Osteocyte (in vitro differentiated cells): ENCODE results near the gene FRMPD2. TPM values are rescaled to one million over a fixed set of nuclear protein-coding genes. Genes with fewer than 3 reads are reported as not detected.
A peak's percentile ranks its signal among the peaks of the same experiment; 100 is the strongest.

Experiments
- DNase-seq: peaks from one replicate; pipeline ENCODE4 v3.0.0; 2021; ENCODE audit warnings: mixed read lengths; ENCODE audit not compliant: unreplicated experiment; ENCODE audit errors: extremely low spot score
- H3K27ac Mint-ChIP-seq: one replicate; pipeline ENCODE4 v1.8.0; 2021; ENCODE audit warnings: mild to moderate bottlenecking, mixed read lengths; ENCODE audit not compliant: unreplicated experiment
- H3K27me3 Mint-ChIP-seq: one replicate; pipeline ENCODE4 v1.8.0; 2021; ENCODE audit warnings: mixed read lengths; ENCODE audit not compliant: unreplicated experiment
- H3K36me3 Mint-ChIP-seq: one replicate; pipeline ENCODE4 v1.8.0; 2021; ENCODE audit warnings: mixed read lengths; ENCODE audit not compliant: unreplicated experiment
- H3K4me1 Mint-ChIP-seq: one replicate; pipeline ENCODE4 v1.8.0; 2021; ENCODE audit warnings: mixed read lengths; ENCODE audit not compliant: unreplicated experiment
- H3K4me3 Mint-ChIP-seq: one replicate; pipeline ENCODE4 v1.8.0; 2021; ENCODE audit warnings: mild to moderate bottlenecking, moderate library complexity, mixed read lengths; ENCODE audit not compliant: unreplicated experiment
- H3K9me3 Mint-ChIP-seq: one replicate; pipeline ENCODE4 v1.8.0; 2021; ENCODE audit warnings: mixed read lengths; ENCODE audit not compliant: unreplicated experiment
- total RNA-seq: library from RNA; stranded (reverse); gene quantifications from 2 replicates; pipeline ENCODE4 v1.2.1, GENCODE V29; 2021
- TF ChIP-seq, protein P1 (sequence below): fragments of 200-600 bp; sonication (generic); IDR thresholded peaks from 2 replicates; pipeline ENCODE4 v1.5.0; 2021; ENCODE audit warnings: antibody characterized with exemption, mild to moderate bottlenecking, moderate library complexity

FRMPD2 gene
- total RNA-seq, 1 donor from 2014 or later = not detected

GRCh38 chr10:48210966-48211365 lies 63.5 kb downstream of the FRMPD2 start:
- H3K4me1 Mint-ChIP-seq = no peaks in the 10 kb centered on the region
- peaks cover 47% of the 10 kb centered on the region for H3K27me3 Mint-ChIP-seq
- H3K36me3 Mint-ChIP-seq = no peaks in the 10 kb centered on the region
- TF ChIP-seq, protein P1, sequence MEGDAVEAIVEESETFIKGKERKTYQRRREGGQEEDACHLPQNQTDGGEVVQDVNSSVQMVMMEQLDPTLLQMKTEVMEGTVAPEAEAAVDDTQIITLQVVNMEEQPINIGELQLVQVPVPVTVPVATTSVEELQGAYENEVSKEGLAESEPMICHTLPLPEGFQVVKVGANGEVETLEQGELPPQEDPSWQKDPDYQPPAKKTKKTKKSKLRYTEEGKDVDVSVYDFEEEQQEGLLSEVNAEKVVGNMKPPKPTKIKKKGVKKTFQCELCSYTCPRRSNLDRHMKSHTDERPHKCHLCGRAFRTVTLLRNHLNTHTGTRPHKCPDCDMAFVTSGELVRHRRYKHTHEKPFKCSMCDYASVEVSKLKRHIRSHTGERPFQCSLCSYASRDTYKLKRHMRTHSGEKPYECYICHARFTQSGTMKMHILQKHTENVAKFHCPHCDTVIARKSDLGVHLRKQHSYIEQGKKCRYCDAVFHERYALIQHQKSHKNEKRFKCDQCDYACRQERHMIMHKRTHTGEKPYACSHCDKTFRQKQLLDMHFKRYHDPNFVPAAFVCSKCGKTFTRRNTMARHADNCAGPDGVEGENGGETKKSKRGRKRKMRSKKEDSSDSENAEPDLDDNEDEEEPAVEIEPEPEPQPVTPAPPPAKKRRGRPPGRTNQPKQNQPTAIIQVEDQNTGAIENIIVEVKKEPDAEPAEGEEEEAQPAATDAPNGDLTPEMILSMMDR = no peak
- no peaks in the 10 kb centered on the region for H3K9me3 Mint-ChIP-seq
- DNase-seq = peak; percentile 77
- no peak overlapping the region for H3K27ac Mint-ChIP-seq
- no peak overlapping the region for H3K4me3 Mint-ChIP-seq

DNA sequence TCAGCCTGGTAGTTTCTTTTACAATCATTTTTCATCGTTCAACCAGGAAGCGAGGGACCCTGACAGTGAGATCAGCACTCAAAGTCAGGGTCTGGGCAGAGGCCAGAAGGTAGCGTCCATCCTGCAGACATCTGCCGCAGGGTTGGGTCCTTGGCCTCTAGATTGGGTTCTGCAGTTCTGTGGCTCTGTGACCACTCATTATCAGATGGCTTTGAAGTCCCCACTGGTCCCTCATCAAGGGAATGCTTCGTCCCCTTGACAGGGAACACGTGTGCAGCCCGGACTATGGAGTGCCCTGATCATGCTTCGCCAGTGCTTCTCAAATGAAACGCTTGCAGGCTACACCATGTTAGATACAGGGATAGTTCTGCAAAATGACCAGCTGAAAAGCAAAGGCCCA lies 64.1 kb downstream of the FRMPD2 start:
- TF ChIP-seq, protein P1 = no peak
- no peaks in the 10 kb centered on the region for H3K9me3 Mint-ChIP-seq
- H3K36me3 Mint-ChIP-seq = no peaks in the 10 kb centered on the region
- no peak overlapping the region for H3K4me3 Mint-ChIP-seq
- peak; percentile 57 for DNase-seq
- peaks cover 49% of the 10 kb centered on the region for H3K27me3 Mint-ChIP-seq
- no peak overlapping the region for H3K27ac Mint-ChIP-seq
- H3K4me1 Mint-ChIP-seq = no peaks in the 10 kb centered on the region

- Mint-ChIP-seq H3K27me3 (peaks cover 58% of the 10 kb centered on the region), H3K9me3 (no peaks in the 10 kb centered on the region)
Measured at GRCh38 chr10:48209241-48209640, 65.3 kb downstream of the FRMPD2 start.

DNA sequence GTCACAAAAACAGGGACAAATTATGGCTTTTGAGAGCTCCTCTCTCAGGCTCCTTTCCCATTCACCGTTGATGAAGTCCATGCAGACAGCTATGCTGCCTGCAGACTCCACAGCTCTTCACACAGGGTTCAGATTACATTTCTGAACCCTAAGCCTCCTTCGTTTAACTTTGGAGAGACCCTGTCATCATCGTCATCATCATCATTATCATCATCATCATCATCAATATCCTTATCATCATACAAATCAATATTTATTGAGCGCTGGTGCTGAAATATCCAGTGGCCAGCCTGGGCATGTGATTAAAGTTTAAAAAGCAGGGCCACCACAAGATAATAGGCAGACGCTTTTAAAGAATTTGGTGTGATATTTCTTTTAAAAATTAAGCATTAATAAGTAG lies 66.6 kb downstream of the FRMPD2 start:
- Mint-ChIP-seq H3K4me1 (no peaks in the 10 kb centered on the region), H3K4me3 (no peak overlapping the region), H3K27me3 (peaks cover 56% of the 10 kb centered on the region), H3K36me3 (no peaks in the 10 kb centered on the region), H3K9me3 (no peaks in the 10 kb centered on the region), H3K27ac (no peak overlapping the region)
- TF ChIP-seq, protein P1 = no peak
- no peak for DNase-seq

More at GRCh38 chr10:48209241-48209640, 65.3 kb downstream of the FRMPD2 start:
- DNase-seq = no peak
- no peaks in the 10 kb centered on the region for H3K4me1 Mint-ChIP-seq
- no peaks in the 10 kb centered on the region for H3K36me3 Mint-ChIP-seq
- H3K27ac Mint-ChIP-seq = no peak overlapping the region
- TF ChIP-seq, protein P1 = no peak
- H3K4me3 Mint-ChIP-seq = no peak overlapping the region

DNA sequence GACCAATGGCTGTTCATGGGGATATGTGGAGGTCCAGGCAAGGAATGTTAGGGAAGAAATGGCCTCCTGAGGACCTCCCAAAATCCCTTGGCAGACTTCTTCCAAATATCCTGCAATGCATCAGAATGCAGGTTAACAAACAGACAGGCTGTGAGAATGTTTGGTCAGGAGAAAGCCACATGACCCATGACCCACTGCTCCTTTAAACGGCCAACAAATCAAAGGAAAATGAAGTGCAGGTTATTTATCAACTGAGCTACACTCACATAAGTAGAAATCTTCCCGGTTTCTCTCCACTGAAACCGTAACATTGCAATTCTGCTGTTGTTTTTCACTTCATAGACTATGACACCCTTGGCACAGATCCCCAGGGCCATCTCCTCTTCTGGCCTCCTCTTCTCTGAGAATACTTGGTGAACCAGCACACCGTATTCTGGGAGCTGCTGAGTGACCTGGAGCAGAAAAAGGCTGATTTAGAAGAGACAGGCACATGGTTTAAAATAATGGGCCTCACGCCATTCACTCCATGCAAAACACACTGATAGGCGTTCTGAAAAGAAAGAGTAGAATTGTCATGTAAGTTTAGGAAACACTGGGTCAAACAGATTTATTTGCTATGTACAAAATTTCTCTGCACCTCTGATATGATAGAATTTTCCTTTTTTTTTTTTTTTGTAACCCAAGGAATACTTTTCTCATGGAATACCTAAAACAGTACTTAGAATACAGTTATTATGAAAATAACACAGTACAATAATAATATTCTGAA lies 67.8 kb downstream of the FRMPD2 start:
- no peak for DNase-seq
- Mint-ChIP-seq H3K27me3 (peaks cover 59% of the 10 kb centered on the region), H3K9me3 (no peaks in the 10 kb centered on the region), H3K4me1 (no peaks in the 10 kb centered on the region), H3K4me3 (no peak overlapping the region), H3K36me3 (no peaks in the 10 kb centered on the region), H3K27ac (no peak overlapping the region)
- TF ChIP-seq, protein P1 = no peak
